ENCODE measurements around the gene ARAP1. TPM values are rescaled to one million over a fixed set of nuclear protein-coding genes. Genes with fewer than 3 reads are reported as not detected.
A peak's percentile ranks its signal among the peaks of the same experiment; 100 is the strongest.

The ARAP1 gene
- total RNA-seq, 6 experiments from 2014 or later, result 32.9 to 76.7 (median 41.2) TPM

GRCh38 chr11:72782081-72782920, 30.1 kb upstream of the ARAP1 start:
- peak; percentile 4 to 31 (median 16) for ATAC-seq

GRCh38 chr11:72781313-72782080, 29.3 kb upstream of the ARAP1 start:
- ATAC-seq (peak; percentile 2 to 3 (median 2)), DNase-seq (peak in 2 of 3 donors; percentile 64 to 67)
- Histone ChIP-seq H3K4me3 (peak overlapping the region; percentile 65 to 89 (median 67)), H3K36me3 (no peaks in the 10 kb centered on the region), H3K27me3 (no peaks in the 10 kb centered on the region), H3K9me3 (no peaks in the 10 kb centered on the region), H3K27ac (peak overlapping the region; percentile 66 to 90 (median 82)), H3K4me1 (peaks cover 0 to 43% (median 21%) of the 10 kb centered on the region in 4 donors)
- intact Hi-C loops (cut with DNase I), result no loop called here
- 0% methylated on average over 1 of the region's 89 CpGs for WGBS (ENCODE audit: insufficient coverage, low coverage, low lambda C conversion rate, missing lambda C conversion rate)
- no peak for TF ChIP-seq POLR2A (IDR thresholded peaks at IDR 0.05)
- no peak for TF ChIP-seq CTCF (IDR thresholded peaks at IDR 0.05)

More at GRCh38 chr11:72782081-72782920, 30.1 kb upstream of the ARAP1 start:
- peak in 2 of 3 donors; percentile 82 to 89 for DNase-seq
- Histone ChIP-seq H3K36me3 (no peaks in the 10 kb centered on the region), H3K9me3 (no peaks in the 10 kb centered on the region), H3K4me3 (peak overlapping the region; percentile 23 to 89 (median 67)), H3K27me3 (no peaks in the 10 kb centered on the region), H3K4me1 (peaks cover 0 to 43% (median 21%) of the 10 kb centered on the region in 4 donors), H3K27ac (peak overlapping the region in 2 of 3 donors; percentile 14 to 90)
- no peak for TF ChIP-seq CTCF (IDR thresholded peaks at IDR 0.05)
- peak; percentile 28 for TF ChIP-seq POLR2A (IDR thresholded peaks at IDR 0.05)
- WGBS (ENCODE audit: insufficient coverage, low coverage, low lambda C conversion rate, missing lambda C conversion rate), result 26% methylated on average over 9 of the region's 14 CpGs
- intact Hi-C loops (cut with DNase I), result no loop called here

GRCh38 chr11:72781063-72781312, 28.8 kb upstream of the ARAP1 start:
- H3K36me3 ChIP-seq, result no peaks in the 10 kb centered on the region
- H3K4me1 ChIP-seq, result peaks cover 0 to 46% (median 21%) of the 10 kb centered on the region in 4 donors
- H3K4me3 ChIP-seq, result peak overlapping the region; percentile 65 to 89 (median 67)
- ATAC-seq, result no peak
- WGBS (ENCODE audit: insufficient coverage, low coverage, low lambda C conversion rate, missing lambda C conversion rate), result no CpG with 5 or more reads among the region's 17 CpGs
- peak overlapping the region; percentile 66 to 90 (median 82) for H3K27ac ChIP-seq
- TF ChIP-seq CTCF (IDR thresholded peaks at IDR 0.05), result no peak
- peak; percentile 25 for TF ChIP-seq POLR2A (IDR thresholded peaks at IDR 0.05)
- H3K9me3 ChIP-seq, result no peaks in the 10 kb centered on the region
- intact Hi-C loops (cut with DNase I), result no loop called here
- DNase-seq, result peak in 1 of 3 donors; percentile 45
- H3K27me3 ChIP-seq, result no peaks in the 10 kb centered on the region

- ATAC-seq (no peak), DNase-seq (peak in 1 of 3 donors; percentile 50)
- 30% methylated on average over 7 of the region's 10 CpGs for WGBS (ENCODE audit: insufficient coverage, low coverage, low lambda C conversion rate, missing lambda C conversion rate)
- Histone ChIP-seq H3K36me3 (no peaks in the 10 kb centered on the region), H3K4me3 (peak overlapping the region; percentile 65 to 89 (median 67)), H3K27ac (peak overlapping the region; percentile 66 to 90 (median 82)), H3K4me1 (peaks cover 0 to 52% (median 24%) of the 10 kb centered on the region in 4 donors), H3K9me3 (no peaks in the 10 kb centered on the region), H3K27me3 (no peaks in the 10 kb centered on the region)
- TF ChIP-seq POLR2A (IDR thresholded peaks at IDR 0.05) (no peak), CTCF (IDR thresholded peaks at IDR 0.05) (no peak)
- intact Hi-C loops (cut with DNase I), result no loop called here
These were observed 28.3 kb upstream of the ARAP1 start for GRCh38 chr11:72780296-72781062.
